Occipital lobe (tissue), 2 donors: ENCODE data around the gene ZNF177. TPM values are rescaled to one million over a fixed set of nuclear protein-coding genes. Genes with fewer than 3 reads are reported as not detected.

Source experiments
- DNase-seq: peaks from one replicate; lab custom pipeline; 2025; lab: John Stamatoyannopoulos, UW
- total RNA-seq: library from RNA; depleted of rRNA; stranded (reverse); fragments of >200 nt; gene quantifications from one replicate; pipeline ENCODE4 v1.2.3, GENCODE V29; 2014

Gene ZNF177
- total RNA-seq, 1 donor from 2014 or later, result 11.9 TPM

- no peak for DNase-seq
Measured at GRCh38 chr19:9427941-9428340, 65.1 kb downstream of the ZNF177 start.

GRCh38 chr19:9430444-9430843 is 67.6 kb downstream of the ZNF177 start:
- no peak for DNase-seq

- no peak for DNase-seq
Measured at GRCh38 chr19:9431475-9431874, 68.7 kb downstream of the ZNF177 start.

Other genes starting within 250 kb of the ZNF177 start
- gene OR7G1, start 247.2 kb upstream of the ZNF177 start, total RNA-seq, result not detected
- gene OR7G3, start 236.1 kb upstream of the ZNF177 start, total RNA-seq, result not detected
- gene ZNF317, start 222.6 kb upstream of the ZNF177 start, total RNA-seq, result 18.7 TPM
- gene OR7D2, start 184.0 kb upstream of the ZNF177 start, total RNA-seq, result not detected
- gene OR7D4, start 143.4 kb upstream of the ZNF177 start, total RNA-seq, result not detected
- gene OR7E24, start 112.1 kb upstream of the ZNF177 start, total RNA-seq, result not detected
- gene ZNF699, start 53.2 kb upstream of the ZNF177 start, total RNA-seq, result 25.7 TPM
- gene ZNF559, start 38.8 kb upstream of the ZNF177 start, total RNA-seq, result 52.7 TPM
- 15.4 TPM for gene ZNF266, start 72.6 kb downstream of the ZNF177 start, total RNA-seq
- gene ZNF560, start 135.6 kb downstream of the ZNF177 start, total RNA-seq, result 0.31 TPM
- 23.7 TPM for gene ZNF426, start 175.6 kb downstream of the ZNF177 start, total RNA-seq
- 109 TPM for gene ZNF121, start 221.5 kb downstream of the ZNF177 start, total RNA-seq